Liver (tissue), 9 donors: ENCODE measurements around the gene NOC2L. TPM values are rescaled to one million over a fixed set of nuclear protein-coding genes. Genes with fewer than 3 reads are reported as not detected.

Experiments used
- DNase-seq: peaks from one replicate; pipeline ENCODE4 v3.0.0-alpha.2; 2017; ENCODE audit warnings: low spot score
- H3K27ac ChIP-seq, 2 donors: one replicate each; pipeline ENCODE4 v1.7.0; 2013; ENCODE audit warnings: inconsistent platforms in 2 of 2, low read length in 2 of 2, control low read depth in 1 of 2, low read depth in 1 of 2, mild to moderate bottlenecking in 1 of 2
- H3K27me3 ChIP-seq, 4 donors: one replicate each; pipeline versions ENCODE4 v1.6.1 to v1.7.0; 2013; ENCODE audit warnings: low read length in 3 of 4, inconsistent platforms in 1 of 4, mild to moderate bottlenecking in 1 of 4, moderate library complexity in 1 of 4; ENCODE audit not compliant: control insufficient read depth in 4 of 4, insufficient read depth in 4 of 4
- H3K36me3 ChIP-seq, 4 donors: one replicate each; pipeline versions ENCODE4 v1.6.1 to v1.7.0; 2013; ENCODE audit warnings: low read length in 3 of 4, mild to moderate bottlenecking in 3 of 4, low read depth in 1 of 4, moderate library complexity in 1 of 4; ENCODE audit not compliant: control insufficient read depth in 4 of 4, insufficient read depth in 3 of 4
- H3K4me1 ChIP-seq, 4 donors: one replicate each; pipeline versions ENCODE4 v1.6.1 to v1.7.0; 2013; ENCODE audit warnings: low read length in 3 of 4, mild to moderate bottlenecking in 3 of 4, moderate library complexity in 1 of 4; ENCODE audit not compliant: control insufficient read depth in 4 of 4, insufficient read depth in 4 of 4
- H3K4me3 ChIP-seq, 3 donors: one replicate each; pipeline versions ENCODE4 v1.6.1 to v1.7.0; 2013; ENCODE audit warnings: low read length in 3 of 3, control low read depth in 1 of 3, low read depth in 1 of 3, mild to moderate bottlenecking in 1 of 3
- H3K9ac ChIP-seq, 2 donors: one replicate each; pipeline ENCODE4 v1.7.0; 2013; ENCODE audit warnings: low read length in 2 of 2, mild to moderate bottlenecking in 2 of 2, moderate library complexity in 2 of 2, control low read depth in 1 of 2, low read depth in 1 of 2
- H3K9me3 ChIP-seq, 4 donors: one replicate each; pipeline versions ENCODE4 v1.6.1 to v1.7.0; 2013; ENCODE audit warnings: low read length in 3 of 4; ENCODE audit not compliant: control insufficient read depth in 4 of 4
- ATF3 ChIP-seq: IDR thresholded peaks from 2 replicates; pipeline ENCODE4 v1.6.1; 2016; ENCODE audit warnings: antibody characterized with exemption
- CTCF ChIP-seq: fragments of 150-350 bp; IDR thresholded peaks from 2 replicates; pipeline ENCODE4 v1.5.1; 2017; ENCODE audit warnings: improper control_type of control experiment, low read depth, low read length; ENCODE audit not compliant: missing input control
- EGR1 ChIP-seq, 2 donors: IDR thresholded peaks; 2 replicates each; pipeline ENCODE4 v1.6.1; 2016 to 2018; ENCODE audit warnings: antibody characterized with exemption in 2 of 2, low read depth in 2 of 2
- FOXA1 ChIP-seq: IDR thresholded peaks from 2 replicates; pipeline ENCODE4 v1.6.1; 2016; ENCODE audit warnings: antibody characterized with exemption
- FOXA2 ChIP-seq: IDR thresholded peaks from 2 replicates; pipeline ENCODE4 v1.6.1; 2016; ENCODE audit warnings: antibody characterized with exemption
- GABPA ChIP-seq, 2 donors: IDR thresholded peaks in 1 of 2; conservative IDR thresholded peaks in 1 of 2; 2 replicates each; pipeline ENCODE4 v1.6.1; 2016; ENCODE audit warnings: antibody characterized with exemption in 2 of 2, mild to moderate bottlenecking in 1 of 2, moderate library complexity in 1 of 2
- HNF4A ChIP-seq, 2 donors: conservative IDR thresholded peaks; 2 replicates each; pipeline ENCODE4 v1.6.1; 2016; ENCODE audit warnings: antibody characterized with exemption in 2 of 2, mild to moderate bottlenecking in 2 of 2
- HNF4G ChIP-seq: IDR thresholded peaks from 2 replicates; pipeline ENCODE4 v1.6.1; 2016; ENCODE audit warnings: antibody characterized with exemption
- JUND ChIP-seq, 2 donors: IDR thresholded peaks; 2 replicates each; pipeline ENCODE4 v1.6.1; 2016; ENCODE audit warnings: antibody characterized with exemption in 2 of 2
- NR2F2 ChIP-seq: IDR thresholded peaks from 2 replicates; pipeline ENCODE4 v1.6.1; 2016; ENCODE audit warnings: antibody characterized with exemption
- RAD21 ChIP-seq, 2 donors: IDR thresholded peaks; 2 replicates each; pipeline ENCODE4 v1.6.1; 2016; ENCODE audit warnings: antibody characterized with exemption in 2 of 2, mild to moderate bottlenecking in 2 of 2
- RXRA ChIP-seq, 2 donors: IDR thresholded peaks; 2 replicates each; pipeline ENCODE4 v1.6.1; 2017 to 2018; ENCODE audit warnings: antibody characterized with exemption in 2 of 2, mild to moderate bottlenecking in 1 of 2
- SP1 ChIP-seq: IDR thresholded peaks from 2 replicates; pipeline ENCODE4 v1.6.1; 2018; ENCODE audit warnings: antibody characterized with exemption, mild to moderate bottlenecking
- TAF1 ChIP-seq: conservative IDR thresholded peaks from 2 replicates; pipeline ENCODE4 v1.6.1; 2016; ENCODE audit warnings: antibody characterized with exemption, mild to moderate bottlenecking
- YY1 ChIP-seq: IDR thresholded peaks from 2 replicates; pipeline ENCODE4 v1.6.1; 2016; ENCODE audit warnings: antibody characterized with exemption, mild to moderate bottlenecking
- WGBS: extraction: QIAGEN DNeasy Blood & Tissue Kit; methylation state at CpG from one replicate; pipeline ENCODE4 v1.1.7; 2013; 5-methylcytosine and 5-hydroxymethylcytosine counted together
- polyA plus RNA-seq, 2 donors: library from polyadenylated mRNA; stranded (reverse) in 1 of 2; unstranded in 1 of 2; fragments of 200-250 nt in 1 of 2; fragments of >200 nt in 1 of 2; fragmentation: Nextera tagmentation in 1 of 2; extraction: Ambion mirVana in 1 of 2; gene quantifications; one replicate each; pipeline versions ENCODE4 v1.2.1 to v1.2.3, GENCODE V29; 2013 to 2015
- total RNA-seq, 2 donors: library from RNA; depleted of rRNA; stranded (reverse); fragments of >200 nt; gene quantifications; one replicate each; pipeline ENCODE4 v1.2.3, GENCODE V29; 2014
- TF ChIP-seq, protein P1 (sequence below): IDR thresholded peaks from 2 replicates; pipeline ENCODE4 v1.6.1; 2016; ENCODE audit warnings: antibody characterized with exemption, mild to moderate bottlenecking
- TF ChIP-seq, protein P2 (sequence below): IDR thresholded peaks from 2 replicates; pipeline ENCODE4 v1.6.1; 2016; ENCODE audit warnings: antibody characterized with exemption
- donor health status: healthy.
- donor health status: healthy.
- donor health status: healthy.
- donor health status: healthy.
- donor health status: healthy.

The NOC2L gene
- total and polyA plus RNA-seq, 4 donors = 17.1 to 34.5 (median 30.0) TPM

DNA sequence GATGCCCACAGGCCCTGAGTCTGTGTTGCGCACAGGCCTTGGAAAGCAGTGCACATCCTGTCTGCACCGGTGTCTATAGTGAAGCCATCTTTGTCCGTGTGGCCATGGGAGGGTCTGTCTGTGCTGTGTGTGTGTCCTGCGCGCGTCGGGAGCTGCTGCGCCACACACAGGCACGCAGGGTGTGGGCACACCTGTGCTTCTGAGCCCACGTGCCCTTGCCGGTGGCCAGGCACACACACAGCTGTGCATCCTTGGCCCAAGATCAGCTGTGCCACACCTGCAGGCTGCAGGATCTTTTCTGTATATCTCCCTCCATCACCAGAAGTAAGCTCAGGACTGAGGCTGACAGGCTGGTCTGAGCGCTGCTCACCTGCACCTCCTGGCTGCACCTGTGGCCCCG is 38.5 kb downstream of the NOC2L start:
- TF ChIP-seq SP1 = no peak
- TF ChIP-seq HNF4A (conservative IDR thresholded peaks at IDR 0.05) = no peak
- no peak for TF ChIP-seq TAF1
- no peak for TF ChIP-seq FOXA2
- no peak for TF ChIP-seq FOXA1
- TF ChIP-seq, protein P1, sequence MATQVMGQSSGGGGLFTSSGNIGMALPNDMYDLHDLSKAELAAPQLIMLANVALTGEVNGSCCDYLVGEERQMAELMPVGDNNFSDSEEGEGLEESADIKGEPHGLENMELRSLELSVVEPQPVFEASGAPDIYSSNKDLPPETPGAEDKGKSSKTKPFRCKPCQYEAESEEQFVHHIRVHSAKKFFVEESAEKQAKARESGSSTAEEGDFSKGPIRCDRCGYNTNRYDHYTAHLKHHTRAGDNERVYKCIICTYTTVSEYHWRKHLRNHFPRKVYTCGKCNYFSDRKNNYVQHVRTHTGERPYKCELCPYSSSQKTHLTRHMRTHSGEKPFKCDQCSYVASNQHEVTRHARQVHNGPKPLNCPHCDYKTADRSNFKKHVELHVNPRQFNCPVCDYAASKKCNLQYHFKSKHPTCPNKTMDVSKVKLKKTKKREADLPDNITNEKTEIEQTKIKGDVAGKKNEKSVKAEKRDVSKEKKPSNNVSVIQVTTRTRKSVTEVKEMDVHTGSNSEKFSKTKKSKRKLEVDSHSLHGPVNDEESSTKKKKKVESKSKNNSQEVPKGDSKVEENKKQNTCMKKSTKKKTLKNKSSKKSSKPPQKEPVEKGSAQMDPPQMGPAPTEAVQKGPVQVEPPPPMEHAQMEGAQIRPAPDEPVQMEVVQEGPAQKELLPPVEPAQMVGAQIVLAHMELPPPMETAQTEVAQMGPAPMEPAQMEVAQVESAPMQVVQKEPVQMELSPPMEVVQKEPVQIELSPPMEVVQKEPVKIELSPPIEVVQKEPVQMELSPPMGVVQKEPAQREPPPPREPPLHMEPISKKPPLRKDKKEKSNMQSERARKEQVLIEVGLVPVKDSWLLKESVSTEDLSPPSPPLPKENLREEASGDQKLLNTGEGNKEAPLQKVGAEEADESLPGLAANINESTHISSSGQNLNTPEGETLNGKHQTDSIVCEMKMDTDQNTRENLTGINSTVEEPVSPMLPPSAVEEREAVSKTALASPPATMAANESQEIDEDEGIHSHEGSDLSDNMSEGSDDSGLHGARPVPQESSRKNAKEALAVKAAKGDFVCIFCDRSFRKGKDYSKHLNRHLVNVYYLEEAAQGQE = no peak
- TF ChIP-seq, protein P2, sequence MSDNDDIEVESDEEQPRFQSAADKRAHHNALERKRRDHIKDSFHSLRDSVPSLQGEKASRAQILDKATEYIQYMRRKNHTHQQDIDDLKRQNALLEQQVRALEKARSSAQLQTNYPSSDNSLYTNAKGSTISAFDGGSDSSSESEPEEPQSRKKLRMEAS = no peak
- TF ChIP-seq RAD21 (IDR thresholded peaks at IDR 0.05) = no peak
- TF ChIP-seq JUND (IDR thresholded peaks at IDR 0.05) = no peak
- no peak for TF ChIP-seq GABPA (IDR thresholded peaks at IDR 0.05 in 1 of 2, conservative IDR thresholded peaks at IDR 0.05 in 1 of 2)
- TF ChIP-seq NR2F2 = no peak
- TF ChIP-seq RXRA (IDR thresholded peaks at IDR 0.05) = no peak
- no peak for TF ChIP-seq EGR1 (IDR thresholded peaks at IDR 0.05; ENCODE audit: low read depth in 2 of 2)
- TF ChIP-seq ATF3 = no peak
- no peak overlapping the region for H3K4me3 ChIP-seq
- peaks cover 18 to 52% (median 34%) of the 10 kb centered on the region in 4 donors for H3K4me1 ChIP-seq
- DNase-seq = no peak
- no peaks in the 10 kb centered on the region for H3K9me3 ChIP-seq
- H3K36me3 ChIP-seq = no peaks in the 10 kb centered on the region
- H3K27me3 ChIP-seq = peaks cover 0 to 3% (median 0%) of the 10 kb centered on the region in 4 donors
- no peak overlapping the region for H3K27ac ChIP-seq
- 34% methylated on average over 13 of the region's 13 CpGs for WGBS
- no peak overlapping the region for H3K9ac ChIP-seq

DNA sequence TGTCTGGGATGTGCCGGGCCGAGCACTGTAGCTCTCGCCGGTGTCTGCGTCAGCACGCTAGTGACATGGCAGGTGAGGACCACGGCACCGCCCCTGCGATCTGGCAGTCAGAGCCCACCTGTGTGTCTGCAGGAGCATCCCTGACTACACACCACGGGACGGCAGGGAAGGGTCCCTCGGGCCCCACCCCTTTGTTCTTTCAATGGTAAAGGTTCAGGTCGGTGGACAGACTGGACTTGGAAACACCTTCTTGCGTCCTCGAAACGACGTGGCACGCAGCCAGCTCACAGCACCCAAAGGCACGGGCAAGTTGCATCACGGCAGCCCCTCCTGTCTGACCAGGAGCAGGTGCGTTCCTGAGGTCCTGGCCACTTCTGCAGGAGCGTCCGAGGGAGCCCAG is 39.0 kb downstream of the NOC2L start:
- H3K27ac ChIP-seq = no peak overlapping the region
- H3K27me3 ChIP-seq = peaks cover 0 to 3% (median 0%) of the 10 kb centered on the region in 4 donors
- no peaks in the 10 kb centered on the region for H3K9me3 ChIP-seq
- no peak overlapping the region for H3K9ac ChIP-seq
- H3K36me3 ChIP-seq = no peaks in the 10 kb centered on the region
- no peak overlapping the region for H3K4me3 ChIP-seq
- 44% methylated on average over 23 of the region's 23 CpGs for WGBS
- H3K4me1 ChIP-seq = peaks cover 18 to 52% (median 33%) of the 10 kb centered on the region in 4 donors
- no peak for TF ChIP-seq CTCF
- TF ChIP-seq HNF4G = no peak
- no peak for TF ChIP-seq EGR1 (IDR thresholded peaks at IDR 0.05; ENCODE audit: low read depth in 2 of 2)
- TF ChIP-seq FOXA1 = no peak
- TF ChIP-seq, protein P2 = no peak
- TF ChIP-seq, protein P1 = no peak
- no peak for TF ChIP-seq RXRA (IDR thresholded peaks at IDR 0.05)
- no peak for TF ChIP-seq SP1
- no peak for TF ChIP-seq RAD21 (IDR thresholded peaks at IDR 0.05)
- no peak for TF ChIP-seq YY1
- no peak for TF ChIP-seq TAF1
- no peak for TF ChIP-seq HNF4A (conservative IDR thresholded peaks at IDR 0.05)
- DNase-seq = no peak
